NCI-H460 (cell line): ENCODE data around the gene RASA4B. TPM values are rescaled to one million over a fixed set of nuclear protein-coding genes. Genes with fewer than 3 reads are reported as not detected.
"Not testable (repeated sequence)": the region's sequence is repeated elsewhere in the genome, so short reads cannot be mapped to it uniquely, and the experiment has no call there.

Experiments used
- DNase-seq: peaks from one replicate; pipeline ENCODE4 v3.0.0-alpha.2; 2016; ENCODE audit warnings: low read depth; ENCODE audit errors: extremely low read depth
- total RNA-seq: library from RNA; depleted of rRNA; stranded (reverse); fragments of >200 nt; shearing (Covaris generic); gene quantifications from 2 replicates; pipeline ENCODE4 v1.2.3, GENCODE V29; 2014

RASA4B gene
- total RNA-seq, 1 experiment from 2014 or later: 2.7 TPM

- DNase-seq: not testable (repeated sequence)
These were observed 4.8 kb downstream of the RASA4B start for GRCh38 chr7:102512642-102513221.

- not testable (repeated sequence) for DNase-seq
These were observed 5.6 kb downstream of the RASA4B start for GRCh38 chr7:102511860-102512522.

GRCh38 chr7:102510575-102510974, 7.0 kb downstream of the RASA4B start:
- DNase-seq: not testable (repeated sequence)

- not testable (repeated sequence) for DNase-seq
These were observed 10.0 kb downstream of the RASA4B start for GRCh38 chr7:102507410-102508088.

- not testable (repeated sequence) for DNase-seq
These were observed 12.0 kb downstream of the RASA4B start for GRCh38 chr7:102505298-102506185.

GRCh38 chr7:102503141-102503540, 14.4 kb downstream of the RASA4B start:
- DNase-seq: not testable (repeated sequence)

GRCh38 chr7:102498321-102498720, 19.3 kb downstream of the RASA4B start:
- DNase-seq: not testable (repeated sequence)

GRCh38 chr7:102497308-102497707, 20.3 kb downstream of the RASA4B start:
- DNase-seq: not testable (repeated sequence)

GRCh38 chr7:102496861-102497260, 20.7 kb downstream of the RASA4B start:
- DNase-seq: not testable (repeated sequence)

- DNase-seq: not testable (repeated sequence)
These were observed 23.0 kb downstream of the RASA4B start for GRCh38 chr7:102494473-102495149.

GRCh38 chr7:102494026-102494425, 23.6 kb downstream of the RASA4B start:
- not testable (repeated sequence) for DNase-seq

GRCh38 chr7:102493220-102493935, 24.2 kb downstream of the RASA4B start:
- DNase-seq: not testable (repeated sequence)

GRCh38 chr7:102490529-102491075, 27.0 kb downstream of the RASA4B start:
- DNase-seq: not testable (repeated sequence)

- not testable (repeated sequence) for DNase-seq
These were observed 33.3 kb downstream of the RASA4B start for GRCh38 chr7:102484317-102484716.

GRCh38 chr7:102481962-102482361, 35.6 kb downstream of the RASA4B start:
- not testable (repeated sequence) for DNase-seq

- DNase-seq: not testable (repeated sequence)
These were observed 37.5 kb downstream of the RASA4B start for GRCh38 chr7:102479982-102480637.

GRCh38 chr7:102479209-102479584, 38.4 kb downstream of the RASA4B start:
- not testable (repeated sequence) for DNase-seq
